Measurements from ENCODE around the gene UTP25.

The UTP25 gene, protein sequence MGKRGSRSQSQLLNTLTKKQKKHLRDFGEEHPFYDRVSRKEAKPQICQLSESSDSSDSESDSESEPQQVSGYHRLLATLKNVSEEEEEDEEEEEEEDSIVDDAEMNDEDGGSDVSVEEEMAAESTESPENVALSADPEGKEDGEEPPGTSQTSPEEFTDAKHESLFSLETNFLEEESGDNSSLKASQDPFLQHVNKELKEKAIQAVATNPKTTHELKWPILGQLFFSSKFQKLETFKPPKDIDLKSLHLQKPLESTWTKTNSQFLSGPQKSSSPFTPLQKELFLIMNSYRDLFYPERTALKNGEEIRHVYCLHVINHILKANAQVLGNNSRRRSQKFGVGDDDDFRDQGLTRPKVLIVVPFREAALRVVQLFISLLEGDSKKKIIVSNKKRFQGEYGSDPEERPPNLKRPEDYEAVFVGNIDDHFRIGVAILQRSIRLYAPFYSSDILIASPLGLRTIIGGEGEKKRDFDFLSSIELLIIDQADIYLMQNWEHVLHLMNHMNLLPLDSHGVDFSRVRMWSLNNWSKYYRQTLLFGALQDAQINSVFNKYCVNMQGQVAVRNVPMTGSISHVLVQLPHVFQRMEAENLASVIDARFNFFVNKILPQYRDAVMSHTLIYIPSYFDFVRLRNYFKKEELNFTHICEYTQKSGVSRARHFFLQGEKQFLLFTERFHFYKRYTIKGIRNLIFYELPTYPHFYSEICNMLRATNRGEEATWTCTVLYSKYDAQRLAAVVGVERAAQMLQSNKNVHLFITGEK

DNA sequence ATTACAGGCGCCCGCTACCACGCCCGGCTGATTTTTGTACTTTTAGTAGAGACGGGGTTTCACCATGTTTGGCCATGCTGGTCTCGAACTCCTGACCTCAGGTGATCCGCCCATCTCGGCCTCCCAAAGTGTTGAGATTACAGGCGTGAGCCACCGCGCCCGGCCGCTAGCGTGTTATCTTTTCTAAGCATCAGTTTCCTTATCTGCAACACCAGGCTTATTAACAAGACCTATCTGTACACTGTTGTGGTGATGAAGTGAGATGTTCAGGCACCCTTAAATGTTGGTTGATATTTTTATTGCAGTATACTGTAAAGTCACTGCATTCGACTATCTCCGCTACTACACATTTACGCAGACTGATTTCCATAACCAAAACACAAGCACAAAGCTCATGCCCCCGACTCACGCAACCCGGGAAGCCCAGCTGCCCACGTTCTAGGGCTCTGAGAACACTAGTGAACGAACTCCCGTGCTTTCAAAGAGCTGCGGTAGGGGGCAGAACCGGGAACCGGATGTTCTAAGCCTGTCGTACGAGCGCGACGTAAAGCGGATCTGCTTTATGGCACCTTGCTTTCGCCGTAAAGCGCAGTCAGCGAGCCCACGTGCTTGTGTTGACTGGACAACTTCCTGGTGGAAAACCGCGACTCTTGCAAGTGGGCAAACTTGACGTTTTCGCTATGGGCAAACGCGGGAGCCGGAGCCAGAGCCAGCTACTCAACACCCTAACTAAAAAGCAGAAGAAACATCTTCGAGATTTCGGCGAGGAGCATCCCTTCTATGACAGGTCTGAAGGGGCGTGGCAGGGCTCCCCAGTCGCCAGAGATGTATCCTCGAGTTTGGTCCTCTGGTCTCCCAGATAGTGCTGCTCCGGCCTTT is at the start of gene UTP25:
Gene UTP25 (plus strand): TSS at position 589 of the 879 bp plus-strand sequence. CDS start 92 bp downstream, at position 681.
- in situ Hi-C loops (cut with HindIII; ENCODE audit: low pct_unique_long_range_greater_than_20kb, low sequenced_read_pairs) = no loop called here
- DNase-seq (ENCODE audit: low read depth in 1 of 2, low spot score in 1 of 2) = peak; percentile 66 to 99

DNA sequence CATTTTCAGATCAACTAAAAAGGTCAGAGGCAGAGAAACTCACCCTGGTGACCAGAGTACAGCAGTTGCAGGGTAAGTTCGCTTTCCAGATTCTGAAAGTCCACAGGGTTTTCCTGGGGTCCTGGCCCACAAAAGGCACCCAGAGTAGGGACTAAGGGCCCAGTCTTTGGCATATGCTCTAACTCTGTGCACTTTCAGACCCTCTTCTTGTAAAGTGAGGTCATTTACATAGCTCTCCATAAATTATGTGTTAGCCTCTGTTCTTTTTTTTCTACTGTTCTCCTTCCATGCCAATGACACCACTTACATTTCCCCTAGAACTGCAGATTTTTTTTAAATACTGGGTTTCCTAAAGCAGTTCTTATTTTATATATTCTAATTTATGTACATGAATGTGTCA is 49.7 kb upstream of the UTP25 start:
- TF ChIP-seq JUND (IDR thresholded peaks at IDR 0.05; ENCODE audit: low read depth) = no peak
- DNase-seq (ENCODE audit: low read depth in 1 of 2, low spot score in 1 of 2) = no peak
- in situ Hi-C loops (cut with HindIII; ENCODE audit: low pct_unique_long_range_greater_than_20kb, low sequenced_read_pairs) = no loop called here

More for the DNA sequence above, at the start of gene UTP25:
- TF ChIP-seq JUND (IDR thresholded peaks at IDR 0.05; ENCODE audit: low read depth) = no peak

DNA sequence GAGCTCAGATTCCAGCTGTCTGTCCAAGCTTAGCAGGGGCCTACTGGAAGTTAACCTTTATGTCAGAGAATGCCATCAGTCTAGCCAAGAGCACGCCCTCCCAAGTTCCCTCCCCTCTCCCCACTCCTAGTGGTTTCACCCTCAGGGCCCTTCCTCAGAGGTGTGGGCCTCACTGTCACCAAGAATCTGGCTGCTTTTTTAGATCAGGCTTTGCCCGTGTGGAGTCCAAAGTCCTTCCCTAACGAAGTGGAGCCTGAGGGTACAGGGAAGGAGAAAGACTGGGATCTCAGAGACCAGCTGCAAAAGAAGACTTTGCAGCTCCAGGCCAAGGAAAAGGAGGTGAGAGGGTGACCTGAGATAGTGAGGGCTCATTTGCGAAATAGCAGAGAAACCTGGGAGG is 47.5 kb upstream of the UTP25 start:
- no peak for DNase-seq (ENCODE audit: low read depth in 1 of 2, low spot score in 1 of 2)
- in situ Hi-C loops (cut with HindIII; ENCODE audit: low pct_unique_long_range_greater_than_20kb, low sequenced_read_pairs) = no loop called here
- TF ChIP-seq JUND (IDR thresholded peaks at IDR 0.05; ENCODE audit: low read depth) = no peak

DNA sequence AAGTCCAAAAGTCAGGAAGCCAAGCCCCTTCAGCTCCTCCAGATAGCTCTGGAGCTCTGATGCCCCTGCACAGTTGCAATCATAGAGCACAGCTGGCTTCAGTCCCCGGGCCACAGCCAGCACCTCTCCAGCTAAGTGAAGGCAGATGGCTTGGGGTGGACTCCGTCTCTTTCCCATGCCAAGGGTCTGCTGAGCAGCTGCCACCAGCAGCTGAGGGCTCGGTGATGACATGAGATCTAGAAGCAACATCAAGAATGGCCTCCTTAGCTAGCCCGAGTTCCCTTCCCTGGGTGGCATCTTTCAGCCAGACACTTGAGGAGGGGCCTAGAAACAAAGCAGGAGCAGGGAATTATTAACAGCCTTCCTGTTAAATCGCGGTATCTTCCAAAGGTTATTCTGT is 44.4 kb upstream of the UTP25 start:
- TF ChIP-seq JUND (IDR thresholded peaks at IDR 0.05; ENCODE audit: low read depth) = no peak
- DNase-seq (ENCODE audit: low read depth in 1 of 2, low spot score in 1 of 2) = no peak
- in situ Hi-C loops (cut with HindIII; ENCODE audit: low pct_unique_long_range_greater_than_20kb, low sequenced_read_pairs) = no loop called here

DNA sequence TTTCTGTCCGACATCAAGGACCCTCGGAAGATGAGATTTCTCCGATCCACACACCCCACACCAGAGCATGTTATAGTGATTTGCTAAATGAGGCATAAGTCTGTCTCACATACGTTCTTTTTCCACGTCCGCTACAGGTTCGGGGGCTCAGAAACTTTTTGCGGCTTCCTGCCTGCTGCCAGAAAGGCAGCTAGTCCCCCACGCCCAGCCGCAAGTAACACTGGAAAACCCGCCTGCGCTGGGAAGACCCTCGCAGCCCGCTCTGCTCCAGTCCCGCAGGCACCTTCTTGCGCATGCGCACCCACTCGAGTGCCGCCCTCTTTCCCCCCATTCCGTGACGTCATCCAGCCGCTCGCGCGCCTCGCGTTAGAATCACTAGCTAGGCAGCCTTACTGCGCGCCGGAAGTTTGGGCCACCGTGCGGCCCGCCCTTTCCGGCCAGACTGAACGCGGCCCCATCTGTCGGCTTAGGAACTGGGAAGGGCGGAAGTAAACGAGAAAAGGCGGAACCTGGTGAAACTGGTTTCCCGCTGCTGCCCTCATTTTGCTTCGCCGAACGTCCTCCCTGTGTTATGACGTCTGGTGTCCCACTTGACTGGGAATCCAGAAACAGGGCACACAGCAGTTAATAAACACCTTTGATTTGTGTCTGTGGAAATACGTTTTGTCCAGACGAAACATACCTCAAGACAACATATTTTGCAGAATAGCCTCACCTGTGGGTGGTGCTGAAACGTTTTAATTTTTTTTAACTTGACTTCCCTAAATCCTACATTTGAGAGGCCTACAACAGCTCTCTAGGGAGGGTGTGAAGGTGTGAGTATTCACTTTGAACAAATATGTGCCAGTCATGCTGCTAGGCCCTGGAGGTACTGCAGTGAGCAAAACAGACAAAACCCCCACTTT is 43.3 kb upstream of the UTP25 start, which contains the start of gene C1orf74:
Gene C1orf74 (minus strand): TSS at position 295 of the 905 bp plus-strand sequence. CDS start 925 bp downstream, outside the sequence.
- TF ChIP-seq JUND (IDR thresholded peaks at IDR 0.05; ENCODE audit: low read depth) = 0 out of 2 replicates have a peak, but pooled peaks have one; percentile 11
- in situ Hi-C loops (cut with HindIII; ENCODE audit: low pct_unique_long_range_greater_than_20kb, low sequenced_read_pairs) = no loop called here
- DNase-seq (ENCODE audit: low read depth in 1 of 2, low spot score in 1 of 2) = peak; percentile 92 to 99

DNA sequence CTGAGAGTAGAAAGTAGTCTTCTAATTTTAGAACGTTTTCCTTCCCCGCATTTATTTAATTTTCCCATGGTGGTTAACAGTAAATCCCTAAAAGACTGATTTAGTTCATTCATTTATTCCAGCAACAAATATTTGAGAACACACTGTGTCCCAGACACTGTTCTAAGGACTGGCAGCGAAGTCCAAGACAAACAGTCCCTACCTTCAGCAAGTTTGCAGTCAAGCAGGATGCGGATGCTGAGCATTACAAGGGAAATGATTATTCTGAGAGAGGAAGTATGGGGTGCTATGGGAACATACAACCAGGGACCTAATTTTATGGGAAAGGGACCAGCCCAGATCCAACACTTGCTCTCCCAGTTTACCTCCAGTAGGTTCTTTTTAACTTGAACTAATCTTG is 42.2 kb upstream of the UTP25 start:
- in situ Hi-C loops (cut with HindIII; ENCODE audit: low pct_unique_long_range_greater_than_20kb, low sequenced_read_pairs) = no loop called here
- TF ChIP-seq JUND (IDR thresholded peaks at IDR 0.05; ENCODE audit: low read depth) = no peak
- DNase-seq (ENCODE audit: low read depth in 1 of 2, low spot score in 1 of 2) = no peak

DNA sequence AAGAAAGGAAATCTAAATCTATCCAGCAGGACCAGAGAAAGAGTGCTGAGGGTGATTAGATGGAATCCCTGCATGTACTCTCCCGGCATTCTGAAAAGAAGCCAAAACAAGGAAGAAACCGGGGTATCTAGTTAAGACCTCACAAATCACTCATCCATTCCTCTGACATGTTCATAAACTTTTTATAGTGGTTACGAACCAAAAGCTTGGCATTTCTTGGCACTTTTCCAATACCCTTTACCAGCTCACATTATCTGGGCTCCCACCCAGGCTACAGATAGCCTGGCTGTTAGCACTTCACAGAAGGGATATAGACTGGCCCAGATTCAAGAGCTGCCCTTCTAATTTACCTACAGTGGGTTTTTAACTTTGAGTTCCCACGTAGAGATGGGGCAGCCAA is 41.6 kb upstream of the UTP25 start:
- TF ChIP-seq JUND (IDR thresholded peaks at IDR 0.05; ENCODE audit: low read depth) = no peak
- DNase-seq (ENCODE audit: low read depth in 1 of 2, low spot score in 1 of 2) = no peak
- in situ Hi-C loops (cut with HindIII; ENCODE audit: low pct_unique_long_range_greater_than_20kb, low sequenced_read_pairs) = no loop called here

DNA sequence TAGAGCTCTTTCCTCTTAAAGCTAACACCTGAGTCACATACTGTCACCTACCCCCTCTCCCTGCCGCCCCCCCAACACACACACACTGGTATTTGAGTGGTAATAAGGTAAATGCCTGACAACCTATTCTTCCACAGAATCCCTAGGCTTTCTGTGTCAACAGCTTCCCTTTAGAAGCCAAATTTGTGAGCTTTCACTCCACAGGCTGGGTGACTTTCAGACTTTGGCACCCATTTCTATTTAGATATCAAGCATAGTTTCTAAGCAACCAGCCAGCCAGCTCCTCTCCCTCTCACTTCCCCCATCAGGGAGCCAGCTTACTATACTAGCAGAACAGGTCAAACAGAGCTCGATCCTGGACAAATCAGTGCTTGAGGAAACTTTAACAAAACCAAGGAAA is 40.2 kb upstream of the UTP25 start:
- TF ChIP-seq JUND (IDR thresholded peaks at IDR 0.05; ENCODE audit: low read depth) = no peak
- in situ Hi-C loops (cut with HindIII; ENCODE audit: low pct_unique_long_range_greater_than_20kb, low sequenced_read_pairs) = no loop called here
- peak in 1 of 2 experiments; percentile 84 for DNase-seq (ENCODE audit: low read depth in 1 of 2, low spot score in 1 of 2)

DNA sequence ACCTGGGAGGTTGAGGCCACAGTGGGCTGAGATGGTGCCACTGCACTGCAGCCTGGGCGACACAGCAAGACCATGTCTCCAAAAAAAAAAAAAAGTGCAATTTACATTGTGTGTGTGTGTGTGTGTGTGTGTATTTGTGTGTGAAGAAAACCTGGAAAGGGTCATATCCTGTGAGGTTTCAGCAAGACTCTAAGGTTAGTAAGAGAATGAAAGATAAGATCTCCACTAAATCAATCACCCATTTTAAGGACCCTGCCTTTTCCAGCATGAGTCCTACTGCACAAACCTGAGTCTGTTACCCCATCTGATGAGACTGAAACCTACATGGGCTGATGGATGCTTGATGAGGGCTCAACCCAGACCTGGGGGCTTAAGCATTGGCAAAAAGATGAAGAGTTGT is 38.5 kb upstream of the UTP25 start:
- no peak for TF ChIP-seq JUND (IDR thresholded peaks at IDR 0.05; ENCODE audit: low read depth)
- DNase-seq (ENCODE audit: low read depth in 1 of 2, low spot score in 1 of 2) = no peak
- in situ Hi-C loops (cut with HindIII; ENCODE audit: low pct_unique_long_range_greater_than_20kb, low sequenced_read_pairs) = no loop called here

DNA sequence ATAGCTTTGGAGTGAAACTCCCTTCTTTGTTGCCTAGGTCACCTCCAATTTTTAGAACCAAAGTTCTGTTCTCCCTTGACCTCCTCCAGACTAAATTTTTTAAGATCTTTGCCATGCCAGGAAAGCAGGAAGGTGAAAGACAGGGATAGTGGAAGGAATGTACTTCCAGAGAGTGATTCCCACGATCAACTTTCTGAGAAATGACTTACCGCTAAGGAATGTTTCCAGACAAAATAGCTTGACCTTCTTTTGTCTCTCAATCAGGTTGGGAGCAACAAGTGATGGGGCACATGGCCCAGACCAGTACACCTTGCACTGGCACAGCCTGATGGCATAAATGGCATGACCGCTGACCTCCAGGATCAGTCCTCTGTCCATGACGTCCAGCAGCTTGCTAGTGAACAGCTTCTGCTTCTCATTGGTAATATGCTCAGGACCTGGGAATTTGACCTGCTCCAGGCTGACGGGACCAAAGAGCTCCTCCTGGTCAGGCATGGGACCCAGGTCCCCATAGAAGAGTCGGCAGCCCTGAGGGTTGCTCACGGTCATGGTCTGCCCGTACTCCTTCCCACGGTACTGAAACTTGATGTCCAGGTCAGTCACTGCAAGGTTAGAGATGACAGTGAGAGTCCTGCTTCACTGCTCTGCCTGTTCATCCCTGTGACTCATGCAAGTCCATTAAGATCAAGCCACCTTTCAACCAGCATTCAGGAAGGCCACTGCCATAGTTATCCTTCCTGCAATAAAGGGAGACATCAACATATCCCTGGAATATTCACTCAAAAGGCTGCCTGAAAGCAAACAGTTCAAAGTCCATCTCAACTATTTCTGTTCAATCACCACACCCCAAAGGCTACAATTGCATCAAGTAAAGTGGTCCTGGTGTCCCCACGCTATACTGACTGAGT is 37.2 kb upstream of the UTP25 start:
- no peak for TF ChIP-seq JUND (IDR thresholded peaks at IDR 0.05; ENCODE audit: low read depth)
- in situ Hi-C loops (cut with HindIII; ENCODE audit: low pct_unique_long_range_greater_than_20kb, low sequenced_read_pairs) = no loop called here
- DNase-seq (ENCODE audit: low read depth in 1 of 2, low spot score in 1 of 2) = no peak
